A549 (cell line): ENCODE data around the gene SARDH. TPM values are rescaled to one million over a fixed set of nuclear protein-coding genes. Genes with fewer than 3 reads are reported as not detected.

ENCODE experiments used
- ATAC-seq, 2 experiments: fragments of 200-7000 bp in 1 of 2; fragments of >200 bp in 1 of 2; cut with Nextera tagmentation in 1 of 2; cut with Tn5 transposase in 1 of 2; 3 replicates each; pipeline versions ENCODE4 v1.8.0 to v1.9.1; 2018 to 2020; ENCODE audit warnings: mild to moderate bottlenecking in 1 of 2, moderate library complexity in 1 of 2
- CTCF ChIA-PET: fragments of 300-600 bp; sonication (Branson Sonifier 250); formaldehyde crosslinking; extraction: SDS; loops from one replicate; lab custom pipeline; 2021; ENCODE audit warnings: antibody characterized with exemption, inconsistent platforms; lab: Yijun Ruan, JAX
- POLR2A ChIA-PET: fragments of 350-600 bp; formaldehyde crosslinking; extraction: SDS; loops from one replicate; lab custom pipeline; 2021; ENCODE audit warnings: antibody characterized with exemption, inconsistent platforms; lab: Yijun Ruan, JAX
- DNase-seq, 2 experiments: peaks; one replicate each; pipeline versions ENCODE4 v3.0.0 to v3.0.0-alpha.2; 2011 to 2016; ENCODE audit warnings: low read depth in 1 of 2, low spot score in 1 of 2
- FAIRE-seq: peaks from 2 replicates; lab custom pipeline; 2011; peaks lifted over from hg19 to GRCh38; lab: Jason Lieb, UNC
- H3K27ac ChIP-seq, 2 experiments: fragments of >200 bp; sonication (Bioruptor Twin); formaldehyde crosslinking; 3 replicates each; pipeline ENCODE4 v1.5.1; 2016 to 2017
- H3K4me1 ChIP-seq: fragments of >200 bp; sonication (Bioruptor Twin); formaldehyde crosslinking; 3 replicates; pipeline ENCODE4 v1.6.1; 2016
- H3K4me2 ChIP-seq: fragments of >200 bp; sonication (Bioruptor Twin); formaldehyde crosslinking; 3 replicates; pipeline ENCODE4 v1.6.1; 2016
- H3K4me3 ChIP-seq: fragments of >200 bp; sonication (Bioruptor Twin); formaldehyde crosslinking; 3 replicates; pipeline ENCODE4 v1.5.1; 2016
- H3K9me3 ChIP-seq: fragments of >200 bp; sonication (Bioruptor Twin); formaldehyde crosslinking; 3 replicates; pipeline ENCODE4 v1.6.1; 2016
- CEBPB ChIP-seq, 2 experiments: fragments of >200 bp in 1 of 2; sonication (Bioruptor Twin) in 1 of 2; formaldehyde crosslinking in 1 of 2; IDR thresholded peaks; 2 replicates each; pipeline ENCODE4 v1.6.1; 2012 to 2016
- CHD4 ChIP-seq: fragments of 200-600 bp; sonication (generic); IDR thresholded peaks from 2 replicates; pipeline ENCODE4 v1.6.1; 2016; ENCODE audit warnings: antibody characterized with exemption, mild to moderate bottlenecking, borderline replicate concordance
- EP300 ChIP-seq, 2 experiments: fragments of >200 bp; sonication (Bioruptor Twin); formaldehyde crosslinking; IDR thresholded peaks; 2 replicates in 1 of 2; 3 replicates in 1 of 2; pipeline ENCODE4 v1.6.1; 2016 to 2017
- FOSL2 ChIP-seq, 2 experiments: fragments of 450-650 bp in 1 of 2; fragments of >200 bp in 1 of 2; sonication (Bioruptor Twin) in 1 of 2; formaldehyde crosslinking; IDR thresholded peaks; 2 replicates each; pipeline versions ENCODE4 v1.5.0 to v1.6.1; 2016 to 2020; ENCODE audit warnings: mild to moderate bottlenecking in 1 of 2, moderate library complexity in 1 of 2
- FOXS1 ChIP-seq: fragments of 250-450 bp; sonication (Bioruptor Pico); IDR thresholded peaks from 2 replicates; pipeline ENCODE4 v1.5.0; 2020; ENCODE audit warnings: mild to moderate bottlenecking, moderate library complexity
- GATA3 ChIP-seq: IDR thresholded peaks from 2 replicates; pipeline ENCODE4 v1.6.1; 2012; ENCODE audit warnings: borderline replicate concordance
- JUN ChIP-seq, 2 experiments: fragments of >200 bp; sonication (Bioruptor Twin); formaldehyde crosslinking; IDR thresholded peaks; 2 replicates in 1 of 2; 3 replicates in 1 of 2; pipeline ENCODE4 v1.6.1; 2016 to 2017
- JUNB ChIP-seq: fragments of >200 bp; sonication (Bioruptor Twin); formaldehyde crosslinking; IDR thresholded peaks from 2 replicates; pipeline ENCODE4 v1.6.1; 2016
- KDM1A ChIP-seq: fragments of 200-600 bp; sonication (generic); IDR thresholded peaks from 2 replicates; pipeline ENCODE4 v1.6.1; 2016; ENCODE audit warnings: low read depth, mild to moderate bottlenecking
- MAFK ChIP-seq: fragments of 450-650 bp; IDR thresholded peaks from 2 replicates; pipeline ENCODE4 v1.6.1; 2014; ENCODE audit not compliant: partially characterized antibody
- RAD21 ChIP-seq, 2 experiments: fragments of >200 bp in 1 of 2; sonication (Bioruptor Twin) in 1 of 2; formaldehyde crosslinking in 1 of 2; IDR thresholded peaks in 1 of 2; conservative IDR thresholded peaks in 1 of 2; 2 replicates in 1 of 2; 3 replicates in 1 of 2; pipeline ENCODE4 v1.6.1; 2012 to 2018; ENCODE audit warnings: inconsistent platforms in 1 of 2
- RARB ChIP-seq: fragments of 250-450 bp; sonication (Bioruptor Pico); IDR thresholded peaks from 2 replicates; pipeline ENCODE4 v1.8.0; 2021; ENCODE audit warnings: mild to moderate bottlenecking, moderate library complexity
- SMC3 ChIP-seq: fragments of >200 bp; sonication (Bioruptor Twin); formaldehyde crosslinking; IDR thresholded peaks from 3 replicates; pipeline ENCODE4 v1.6.1; 2018; ENCODE audit warnings: inconsistent platforms
- TP53 ChIP-seq: fragments of 250-450 bp; sonication (Bioruptor Pico); IDR thresholded peaks from 2 replicates; pipeline ENCODE4 v1.5.0; 2021; ENCODE audit warnings: mild to moderate bottlenecking, moderate library complexity
- WGBS: methylation state at CpG from one replicate; pipeline ENCODE4 v1.1.6; 2017; ENCODE audit errors: missing lambda C conversion rate; 5-methylcytosine and 5-hydroxymethylcytosine counted together
- polyA plus RNA-seq, 4 experiments: library from polyadenylated mRNA; depleted of rRNA in 3 of 4; stranded (reverse); fragments of >200 nt; fragmentation: RNase III in 1 of 4; extraction: RNeasy Plus Mini Kit Qiagen cat#74134 plus additional on column Dnase treatment in 1 of 4; gene quantifications; 2 replicates in 3 of 4; 3 replicates in 1 of 4; pipeline ENCODE4 v1.2.3, GENCODE V29; 2011 to 2017
- TF ChIP-seq, protein P1 (sequence below): IDR thresholded peaks from 2 replicates; pipeline ENCODE4 v1.6.1; 2012; ENCODE audit warnings: low read depth, borderline replicate concordance
- TF ChIP-seq, protein P2 (sequence below): fragments of >200 bp; sonication (Bioruptor Twin); formaldehyde crosslinking; IDR thresholded peaks from 2 replicates; pipeline ENCODE4 v1.6.1; 2016
- TF ChIP-seq, protein P3 (sequence below): fragments of >200 bp; sonication (Bioruptor Twin); formaldehyde crosslinking; IDR thresholded peaks from 3 replicates; pipeline ENCODE4 v1.5.1; 2016
- TF ChIP-seq, protein P4 (sequence below): fragments of 250-450 bp; sonication (Bioruptor Pico); IDR thresholded peaks from 2 replicates; pipeline ENCODE4 v1.5.0; 2021; ENCODE audit warnings: mild to moderate bottlenecking, moderate library complexity, borderline replicate concordance

SARDH gene
- polyA plus RNA-seq, 2 of the 4 experiments (the other 2 are of a cell fraction), result 0.08 TPM; not detected in 1

DNA sequence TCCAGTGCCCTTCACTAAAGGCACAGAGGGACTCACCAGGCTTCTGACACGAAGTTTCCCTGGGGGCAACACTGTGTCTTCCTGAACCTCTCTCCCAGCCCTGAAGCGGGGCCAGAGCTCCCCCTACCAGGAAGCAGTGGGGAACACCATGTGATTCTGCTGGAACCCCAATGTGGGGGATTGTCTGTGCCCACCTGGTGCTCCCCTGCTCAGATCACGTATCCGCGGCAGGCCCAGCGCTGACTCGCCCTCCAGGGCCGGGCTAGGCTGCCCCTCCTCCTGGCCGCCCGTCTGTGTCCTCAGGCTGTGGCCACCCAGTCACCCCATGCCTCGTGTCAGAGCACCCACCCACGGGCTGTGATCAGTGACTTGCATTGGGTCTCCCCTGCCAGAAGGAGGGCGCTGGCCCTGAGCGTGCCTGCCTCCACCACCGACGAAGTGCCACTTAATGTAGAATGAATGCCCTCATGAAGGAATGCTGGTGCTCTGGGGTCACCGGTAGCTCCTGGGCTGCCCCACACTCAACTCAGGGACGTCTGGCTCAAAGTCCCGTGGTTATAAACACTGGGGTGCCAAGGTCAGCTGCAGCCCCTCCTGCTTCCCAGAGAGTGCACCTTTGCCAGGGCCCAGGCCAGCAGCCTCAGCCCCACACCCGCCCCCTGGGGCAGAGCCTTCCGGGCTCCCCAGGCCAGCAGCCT lies 22.1 kb downstream of the SARDH start:
- ChIA-PET CTCF (interaction anchor here (0.8 to 4.2 kb wide), 11 partner anchors 8 to 278 kb away, joined by 3 to 16 read pairs (median 3); no protein-coding TSS in a partner anchor), POLR2A (no interaction called here)
- ATAC-seq, result peak; percentile 33 to 59; a peak in 4 of 6 replicates
- Histone ChIP-seq H3K4me3 (no peak overlapping the region), H3K27ac (no peak overlapping the region), H3K4me2 (no peak overlapping the region), H3K9me3 (no peaks in the 10 kb centered on the region), H3K4me1 (no peaks in the 10 kb centered on the region)
- no peak for FAIRE-seq
- no peak for DNase-seq
- 59% methylated on average over 12 of the region's 21 CpGs for WGBS
- TF ChIP-seq, protein P1, sequence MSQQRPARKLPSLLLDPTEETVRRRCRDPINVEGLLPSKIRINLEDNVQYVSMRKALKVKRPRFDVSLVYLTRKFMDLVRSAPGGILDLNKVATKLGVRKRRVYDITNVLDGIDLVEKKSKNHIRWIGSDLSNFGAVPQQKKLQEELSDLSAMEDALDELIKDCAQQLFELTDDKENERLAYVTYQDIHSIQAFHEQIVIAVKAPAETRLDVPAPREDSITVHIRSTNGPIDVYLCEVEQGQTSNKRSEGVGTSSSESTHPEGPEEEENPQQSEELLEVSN, result no peak
- TF ChIP-seq JUNB (no peak), RAD21 (conservative IDR thresholded peaks at IDR 0.05 in 1 of 2, IDR thresholded peaks at IDR 0.05 in 1 of 2) (peak; percentile 35 to 56; a peak in 3 of 5 replicates), SMC3 (0 out of 3 replicates have a peak, but pooled peaks have one; percentile 13), CEBPB (IDR thresholded peaks at IDR 0.05) (no peak), MAFK (no peak)
- TF ChIP-seq, protein P2, sequence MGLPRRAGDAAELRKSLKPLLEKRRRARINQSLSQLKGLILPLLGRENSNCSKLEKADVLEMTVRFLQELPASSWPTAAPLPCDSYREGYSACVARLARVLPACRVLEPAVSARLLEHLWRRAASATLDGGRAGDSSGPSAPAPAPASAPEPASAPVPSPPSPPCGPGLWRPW, result no peak
- TF ChIP-seq, protein P3, sequence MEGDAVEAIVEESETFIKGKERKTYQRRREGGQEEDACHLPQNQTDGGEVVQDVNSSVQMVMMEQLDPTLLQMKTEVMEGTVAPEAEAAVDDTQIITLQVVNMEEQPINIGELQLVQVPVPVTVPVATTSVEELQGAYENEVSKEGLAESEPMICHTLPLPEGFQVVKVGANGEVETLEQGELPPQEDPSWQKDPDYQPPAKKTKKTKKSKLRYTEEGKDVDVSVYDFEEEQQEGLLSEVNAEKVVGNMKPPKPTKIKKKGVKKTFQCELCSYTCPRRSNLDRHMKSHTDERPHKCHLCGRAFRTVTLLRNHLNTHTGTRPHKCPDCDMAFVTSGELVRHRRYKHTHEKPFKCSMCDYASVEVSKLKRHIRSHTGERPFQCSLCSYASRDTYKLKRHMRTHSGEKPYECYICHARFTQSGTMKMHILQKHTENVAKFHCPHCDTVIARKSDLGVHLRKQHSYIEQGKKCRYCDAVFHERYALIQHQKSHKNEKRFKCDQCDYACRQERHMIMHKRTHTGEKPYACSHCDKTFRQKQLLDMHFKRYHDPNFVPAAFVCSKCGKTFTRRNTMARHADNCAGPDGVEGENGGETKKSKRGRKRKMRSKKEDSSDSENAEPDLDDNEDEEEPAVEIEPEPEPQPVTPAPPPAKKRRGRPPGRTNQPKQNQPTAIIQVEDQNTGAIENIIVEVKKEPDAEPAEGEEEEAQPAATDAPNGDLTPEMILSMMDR, result peak; percentile 29; the same call in 2 of the 3 replicates

DNA sequence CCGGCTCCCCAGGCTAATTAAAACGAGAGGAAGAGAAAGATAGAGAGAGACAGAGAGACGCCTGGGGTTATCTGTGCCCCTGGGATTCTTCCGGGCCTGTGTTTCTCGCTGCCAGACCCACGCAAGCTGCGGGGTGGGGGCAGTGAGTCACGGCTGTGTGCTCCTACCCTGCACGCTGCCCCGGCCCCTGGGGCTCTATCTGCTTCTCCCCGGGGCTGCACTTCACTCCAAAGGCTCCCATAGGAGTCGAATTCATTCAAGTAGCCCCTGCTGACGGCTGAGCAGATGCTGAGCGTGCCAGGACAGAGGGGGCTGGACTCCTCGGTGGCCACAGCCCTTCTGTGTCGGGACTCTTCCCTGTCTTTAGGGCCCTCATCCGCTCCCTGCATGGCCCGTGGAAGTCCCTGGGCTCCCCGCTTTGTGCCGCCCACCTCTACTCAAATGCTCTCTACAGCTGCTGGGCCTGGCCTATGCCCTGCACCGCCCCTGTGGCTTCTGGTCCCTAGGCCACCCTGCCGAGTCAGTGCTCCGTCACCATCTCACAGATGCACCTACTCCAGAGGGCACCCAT lies 22.8 kb downstream of the SARDH start:
- CTCF ChIA-PET, result interaction anchor here (0.8 to 4.2 kb wide), 8 partner anchors 9 to 278 kb away, joined by 3 to 16 read pairs (median 4); no protein-coding TSS in a partner anchor
- Histone ChIP-seq H3K4me3 (no peak overlapping the region), H3K4me2 (no peak overlapping the region), H3K9me3 (no peaks in the 10 kb centered on the region), H3K27ac (no peak overlapping the region), H3K4me1 (no peaks in the 10 kb centered on the region)
- TF ChIP-seq GATA3, result no peak
- POLR2A ChIA-PET, result no interaction called here
- 70% methylated on average over 23 of the region's 23 CpGs for WGBS
- DNase-seq (no peak), FAIRE-seq (no peak), ATAC-seq (peak in 1 of 2 experiments; percentile 26; a peak in 4 of 6 replicates)

DNA sequence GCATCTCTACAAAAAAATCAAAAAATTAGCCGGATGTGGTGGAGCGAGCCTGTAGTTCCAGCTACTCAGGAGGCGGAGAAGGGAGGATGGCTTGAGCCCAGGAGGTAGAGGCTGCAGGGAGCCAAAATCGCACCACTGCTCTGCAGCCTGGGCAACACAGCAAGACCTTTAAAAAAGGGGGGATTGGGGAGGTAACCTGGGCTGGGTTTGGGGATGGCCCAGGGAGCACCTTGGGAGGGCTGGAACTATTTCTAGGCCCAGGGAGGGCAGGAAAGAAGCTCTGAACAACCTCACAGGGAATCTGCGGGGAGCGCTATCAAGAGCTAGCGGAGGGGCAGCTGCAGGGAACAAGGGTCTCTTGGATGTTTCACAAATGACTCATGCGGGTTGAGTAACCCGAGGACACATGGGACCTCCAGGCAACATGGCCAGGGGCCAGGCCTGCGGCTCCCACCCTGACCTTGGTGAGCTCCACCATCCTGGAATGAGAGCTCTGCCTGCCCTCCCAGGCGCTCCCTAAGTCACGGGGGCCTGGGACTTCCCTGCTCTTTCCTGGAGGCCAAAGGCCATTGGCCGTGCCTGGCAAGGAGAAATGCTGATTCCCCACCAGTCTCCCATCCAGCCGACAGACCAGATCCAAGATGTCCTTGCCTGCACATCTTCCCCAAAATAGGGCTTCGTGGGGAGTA lies 23.4 kb downstream of the SARDH start:
- Histone ChIP-seq H3K9me3 (no peaks in the 10 kb centered on the region), H3K27ac (no peak overlapping the region), H3K4me1 (no peaks in the 10 kb centered on the region), H3K4me2 (no peak overlapping the region), H3K4me3 (no peak overlapping the region)
- no peak for ATAC-seq
- TF ChIP-seq TP53 (CRISPR knock-in tag) (no peak), RARB (CRISPR knock-in tag) (no peak), FOXS1 (no peak), FOSL2 (IDR thresholded peaks at IDR 0.05) (no peak), FOSL2 (CRISPR knock-in tag; IDR thresholded peaks at IDR 0.05) (no peak), EP300 (IDR thresholded peaks at IDR 0.05) (no peak), MAFK (no peak), CHD4 (no peak), KDM1A (no peak), JUN (IDR thresholded peaks at IDR 0.05) (no peak), JUNB (no peak)
- TF ChIP-seq, protein P4, sequence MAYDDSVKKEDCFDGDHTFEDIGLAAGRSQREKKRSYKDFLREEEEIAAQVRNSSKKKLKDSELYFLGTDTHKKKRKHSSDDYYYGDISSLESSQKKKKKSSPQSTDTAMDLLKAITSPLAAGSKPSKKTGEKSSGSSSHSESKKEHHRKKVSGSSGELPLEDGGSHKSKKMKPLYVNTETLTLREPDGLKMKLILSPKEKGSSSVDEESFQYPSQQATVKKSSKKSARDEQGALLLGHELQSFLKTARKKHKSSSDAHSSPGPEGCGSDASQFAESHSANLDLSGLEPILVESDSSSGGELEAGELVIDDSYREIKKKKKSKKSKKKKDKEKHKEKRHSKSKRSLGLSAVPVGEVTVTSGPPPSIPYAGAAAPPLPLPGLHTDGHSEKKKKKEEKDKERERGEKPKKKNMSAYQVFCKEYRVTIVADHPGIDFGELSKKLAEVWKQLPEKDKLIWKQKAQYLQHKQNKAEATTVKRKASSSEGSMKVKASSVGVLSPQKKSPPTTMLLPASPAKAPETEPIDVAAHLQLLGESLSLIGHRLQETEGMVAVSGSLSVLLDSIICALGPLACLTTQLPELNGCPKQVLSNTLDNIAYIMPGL (CRISPR knock-in tag), result no peak
- no peak for FAIRE-seq
- WGBS, result 73% methylated on average over 15 of the region's 15 CpGs
- ChIA-PET POLR2A (no interaction called here), CTCF (interaction anchor here (1.0 to 4.2 kb wide), 7 partner anchors 12 to 279 kb away, joined by 3 to 16 read pairs (median 4); no protein-coding TSS in a partner anchor)
- DNase-seq, result no peak
